Natural killer cell (primary cell): Measurements from ENCODE around the gene LIN7A. TPM values are rescaled to one million over a fixed set of nuclear protein-coding genes. Genes with fewer than 3 reads are reported as not detected.

Experiments
- ATAC-seq, 3 donors: fragments of 150-1000 bp in 2 of 3; fragments of 200-7000 bp in 1 of 3; cut with Tn5 transposase; 1 replicate in 1 of 3; 2 replicates in 2 of 3; pipeline ENCODE4 v1.10.0; 2021; ENCODE audit warnings: mild to moderate bottlenecking in 2 of 3, moderate library complexity in 2 of 3
- DNase-seq, 2 donors: peaks; one replicate each; pipeline versions ENCODE4 v3.0.0 to v3.0.0-alpha.2; 2013 to 2021; ENCODE audit warnings: mixed read lengths in 1 of 2
- H3K27ac ChIP-seq: one replicate; pipeline ENCODE4 v1.5.1; 2013; ENCODE audit warnings: mild to moderate bottlenecking, low read length
- H3K27me3 ChIP-seq: one replicate; pipeline ENCODE4 v1.6.1; 2013; ENCODE audit warnings: low read length; ENCODE audit not compliant: control insufficient read depth, insufficient read depth
- H3K36me3 ChIP-seq: one replicate; pipeline ENCODE4 v1.6.1; 2013; ENCODE audit warnings: low read length; ENCODE audit not compliant: control insufficient read depth, insufficient read depth
- H3K4me1 ChIP-seq: one replicate; pipeline ENCODE4 v1.6.1; 2013; ENCODE audit warnings: low read length; ENCODE audit not compliant: control insufficient read depth, insufficient read depth
- H3K4me3 ChIP-seq: one replicate; pipeline ENCODE4 v1.5.1; 2013; ENCODE audit warnings: low read length
- H3K9me3 ChIP-seq: one replicate; pipeline ENCODE4 v1.6.1; 2013; ENCODE audit warnings: low read length; ENCODE audit not compliant: control insufficient read depth, insufficient read depth
- H3K27ac Mint-ChIP-seq, 2 donors: one replicate each; pipeline ENCODE4 v1.8.0; 2022; ENCODE audit warnings: mild to moderate bottlenecking in 2 of 2, mixed read lengths in 2 of 2, moderate library complexity in 1 of 2
- H3K27me3 Mint-ChIP-seq, 2 donors: one replicate each; pipeline ENCODE4 v1.8.0; 2022; ENCODE audit warnings: low read depth in 2 of 2, mixed read lengths in 2 of 2
- H3K36me3 Mint-ChIP-seq: one replicate; pipeline ENCODE4 v1.8.0; 2022; ENCODE audit warnings: mixed read lengths
- H3K4me1 Mint-ChIP-seq, 2 donors: one replicate each; pipeline ENCODE4 v1.8.0; 2022; ENCODE audit warnings: mixed read lengths in 2 of 2
- H3K4me3 Mint-ChIP-seq: one replicate; pipeline ENCODE4 v1.8.0; 2022; ENCODE audit warnings: mild to moderate bottlenecking, moderate library complexity, mixed read lengths
- H3K9me3 Mint-ChIP-seq, 2 donors: one replicate each; pipeline ENCODE4 v1.8.0; 2022; ENCODE audit warnings: mixed read lengths in 2 of 2
- WGBS: methylation state at CpG from one replicate; pipeline ENCODE4 v1.1.7; 2013; ENCODE audit warnings: missing lambda C conversion rate; ENCODE audit not compliant: insufficient coverage; 5-methylcytosine and 5-hydroxymethylcytosine counted together
- intact Hi-C: fragments of 100-400 bp; cut with micrococcal nuclease; formaldehyde crosslinking; loops from one replicate; pipeline ENCODE4 v1.14.2; 2022
- total RNA-seq, 4 donors: library from RNA; stranded (reverse); fragments of 120-200 nt in 1 of 4; gene quantifications; one replicate each; pipeline versions ENCODE4 v1.2.3 to v1.2.4, GENCODE V29; 2013 to 2022
- TF ChIP-seq, protein P1 (sequence below): fragments of 200-600 bp; IDR thresholded peaks from one replicate; pipeline ENCODE4 v1.8.0; 2022; ENCODE audit warnings: antibody characterized with exemption

Gene LIN7A
- total RNA-seq, 3 donors from 2014 or later (not counting 1 experiment from before 2014, with no cell fraction given) = 0.12 to 14.9 (median 0.27) TPM

DNA sequence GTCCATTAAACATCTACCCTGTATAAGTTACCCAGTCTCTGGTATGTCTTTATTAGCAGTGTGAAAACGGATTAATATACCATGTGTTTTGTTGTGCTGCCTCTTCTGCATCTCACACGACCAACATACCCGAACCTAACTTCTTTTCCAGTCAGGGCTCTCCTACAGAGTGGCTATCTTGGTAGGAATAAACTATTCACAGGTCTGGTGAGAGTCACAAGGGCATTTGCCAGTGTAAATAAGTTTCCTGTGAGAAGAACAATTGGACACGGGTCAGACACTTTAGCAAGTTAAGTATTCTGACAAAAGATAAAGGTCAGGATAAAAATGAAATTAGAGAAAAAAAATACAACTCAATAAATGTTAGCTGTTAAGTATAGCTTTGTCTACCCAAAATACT is 160.1 kb downstream of the LIN7A start:
- intact Hi-C loops = no loop called here
- Mint-ChIP-seq H3K27ac (no peak overlapping the region), H3K4me3 (no peak overlapping the region), H3K4me1 (no peaks in the 10 kb centered on the region), H3K36me3 (no peaks in the 10 kb centered on the region), H3K9me3 (peaks cover 10 to 12% of the 10 kb centered on the region in 2 donors), H3K27me3 (no peaks in the 10 kb centered on the region)
- WGBS = 94% methylated on average over 3 of the region's 4 CpGs
- Histone ChIP-seq H3K27ac (no peak overlapping the region), H3K4me1 (no peaks in the 10 kb centered on the region), H3K9me3 (no peaks in the 10 kb centered on the region), H3K36me3 (no peaks in the 10 kb centered on the region), H3K27me3 (no peaks in the 10 kb centered on the region), H3K4me3 (no peak overlapping the region)
- TF ChIP-seq, protein P1, sequence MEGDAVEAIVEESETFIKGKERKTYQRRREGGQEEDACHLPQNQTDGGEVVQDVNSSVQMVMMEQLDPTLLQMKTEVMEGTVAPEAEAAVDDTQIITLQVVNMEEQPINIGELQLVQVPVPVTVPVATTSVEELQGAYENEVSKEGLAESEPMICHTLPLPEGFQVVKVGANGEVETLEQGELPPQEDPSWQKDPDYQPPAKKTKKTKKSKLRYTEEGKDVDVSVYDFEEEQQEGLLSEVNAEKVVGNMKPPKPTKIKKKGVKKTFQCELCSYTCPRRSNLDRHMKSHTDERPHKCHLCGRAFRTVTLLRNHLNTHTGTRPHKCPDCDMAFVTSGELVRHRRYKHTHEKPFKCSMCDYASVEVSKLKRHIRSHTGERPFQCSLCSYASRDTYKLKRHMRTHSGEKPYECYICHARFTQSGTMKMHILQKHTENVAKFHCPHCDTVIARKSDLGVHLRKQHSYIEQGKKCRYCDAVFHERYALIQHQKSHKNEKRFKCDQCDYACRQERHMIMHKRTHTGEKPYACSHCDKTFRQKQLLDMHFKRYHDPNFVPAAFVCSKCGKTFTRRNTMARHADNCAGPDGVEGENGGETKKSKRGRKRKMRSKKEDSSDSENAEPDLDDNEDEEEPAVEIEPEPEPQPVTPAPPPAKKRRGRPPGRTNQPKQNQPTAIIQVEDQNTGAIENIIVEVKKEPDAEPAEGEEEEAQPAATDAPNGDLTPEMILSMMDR = no peak
- DNase-seq (no peak), ATAC-seq (no peak)

DNA sequence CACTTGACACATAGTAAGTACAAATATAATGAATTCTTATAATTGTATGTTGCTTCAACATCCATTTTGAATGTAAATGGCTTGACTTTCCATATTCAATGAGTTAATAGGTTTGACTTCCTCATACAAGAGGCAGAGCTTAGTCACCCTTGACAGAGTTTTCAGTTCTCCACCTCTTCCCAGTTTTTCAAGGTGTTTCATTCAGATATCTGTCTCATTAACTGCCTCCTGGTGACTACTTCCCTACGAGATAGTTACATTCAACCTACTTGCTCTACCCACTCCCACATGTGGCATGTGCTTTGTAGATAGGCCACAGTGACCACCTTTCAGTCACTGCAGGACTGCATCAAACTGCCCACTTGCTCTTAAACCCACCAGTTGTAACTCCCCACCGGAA is 161.0 kb downstream of the LIN7A start:
- Mint-ChIP-seq H3K27me3 (no peaks in the 10 kb centered on the region), H3K4me1 (no peaks in the 10 kb centered on the region), H3K27ac (no peak overlapping the region), H3K9me3 (peaks cover 12 to 14% of the 10 kb centered on the region in 2 donors), H3K36me3 (no peaks in the 10 kb centered on the region), H3K4me3 (no peak overlapping the region)
- Histone ChIP-seq H3K27me3 (no peaks in the 10 kb centered on the region), H3K36me3 (no peaks in the 10 kb centered on the region), H3K4me3 (no peak overlapping the region), H3K9me3 (no peaks in the 10 kb centered on the region), H3K4me1 (no peaks in the 10 kb centered on the region), H3K27ac (no peak overlapping the region)
- intact Hi-C loops = no loop called here
- DNase-seq (no peak), ATAC-seq (no peak)
- 78% methylated on average over 2 of the region's 2 CpGs for WGBS
- TF ChIP-seq, protein P1 = no peak

DNA sequence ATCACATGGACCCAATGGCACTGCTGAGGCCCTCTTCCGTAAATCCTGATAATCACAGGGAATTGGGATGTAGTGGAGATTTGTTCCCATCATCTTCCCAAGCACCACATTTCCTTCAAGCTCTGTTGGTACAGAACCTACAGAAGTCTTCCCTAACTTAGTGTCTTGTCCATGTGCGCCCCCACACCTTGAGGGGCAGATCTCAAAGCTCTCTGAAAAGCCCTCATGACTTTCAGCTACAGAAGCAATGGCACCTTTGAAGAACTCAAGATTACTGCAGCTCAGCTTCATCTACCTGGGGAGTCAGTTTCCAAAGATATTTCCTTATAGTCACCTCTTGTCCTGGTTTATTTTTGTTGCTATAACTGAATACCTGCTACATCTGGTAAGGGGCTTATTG is 166.8 kb downstream of the LIN7A start:
- H3K4me1 Mint-ChIP-seq = no peaks in the 10 kb centered on the region
- no peak overlapping the region for H3K4me3 ChIP-seq
- TF ChIP-seq, protein P1 = no peak
- no peaks in the 10 kb centered on the region for H3K27me3 Mint-ChIP-seq
- intact Hi-C loops = no loop called here
- H3K36me3 Mint-ChIP-seq = no peaks in the 10 kb centered on the region
- no peak overlapping the region for H3K27ac Mint-ChIP-seq
- 90% methylated on average over 1 of the region's 2 CpGs for WGBS
- H3K27ac ChIP-seq = no peak overlapping the region
- DNase-seq (no peak), ATAC-seq (no peak)
- H3K4me3 Mint-ChIP-seq = no peak overlapping the region
- no peaks in the 10 kb centered on the region for H3K36me3 ChIP-seq
- no peaks in the 10 kb centered on the region for H3K27me3 ChIP-seq
- no peaks in the 10 kb centered on the region for H3K9me3 ChIP-seq
- H3K9me3 Mint-ChIP-seq = peaks cover 3 to 5% of the 10 kb centered on the region in 2 donors
- H3K4me1 ChIP-seq = no peaks in the 10 kb centered on the region

DNA sequence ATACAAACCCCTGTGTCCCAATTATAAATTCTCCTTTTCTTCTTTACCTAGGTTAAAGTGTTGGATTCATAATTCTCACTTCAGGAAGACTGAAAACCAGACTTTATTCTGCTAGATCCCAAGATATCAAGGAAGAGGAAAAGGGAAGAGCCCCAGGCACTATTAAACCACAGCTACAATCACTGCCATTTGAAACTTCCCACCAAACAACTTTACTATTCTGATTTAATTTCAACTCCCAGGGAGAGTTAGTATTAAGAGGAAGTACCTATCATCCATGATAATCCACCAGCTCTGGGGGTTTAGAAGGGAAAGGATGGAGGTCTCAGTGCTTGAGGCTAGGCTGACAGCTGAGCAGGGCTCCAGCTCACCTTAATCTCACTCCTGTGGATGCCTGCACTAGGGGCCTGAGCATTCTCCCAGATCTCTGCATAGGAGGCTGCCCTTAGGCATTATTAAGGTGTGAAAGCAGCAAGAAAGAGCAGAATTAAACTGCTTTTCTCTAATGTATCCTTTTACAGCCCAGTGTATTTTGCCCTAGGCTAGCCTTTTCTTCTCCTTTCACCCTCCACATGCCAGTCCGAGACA is 168.1 kb downstream of the LIN7A start:
- no peaks in the 10 kb centered on the region for H3K27me3 ChIP-seq
- no peaks in the 10 kb centered on the region for H3K27me3 Mint-ChIP-seq
- DNase-seq (no peak), ATAC-seq (no peak)
- TF ChIP-seq, protein P1 = no peak
- H3K36me3 Mint-ChIP-seq = no peaks in the 10 kb centered on the region
- no peaks in the 10 kb centered on the region for H3K4me1 ChIP-seq
- H3K27ac Mint-ChIP-seq = no peak overlapping the region
- H3K4me1 Mint-ChIP-seq = no peaks in the 10 kb centered on the region
- H3K27ac ChIP-seq = no peak overlapping the region
- no CpG with 5 or more reads among the region's 1 CpG for WGBS
- H3K9me3 ChIP-seq = no peaks in the 10 kb centered on the region
- no peak overlapping the region for H3K4me3 ChIP-seq
- no peak overlapping the region for H3K4me3 Mint-ChIP-seq
- no peaks in the 10 kb centered on the region for H3K36me3 ChIP-seq
- intact Hi-C loops = no loop called here
- H3K9me3 Mint-ChIP-seq = peaks cover 3 to 4% of the 10 kb centered on the region in 2 donors
